Measurements from ENCODE around the gene ARHGAP5. TPM values are rescaled to one million over a fixed set of nuclear protein-coding genes. Genes with fewer than 3 reads are reported as not detected.

ARHGAP5 gene
- total RNA-seq, 1 donor from 2014 or later = 86.1 TPM

- H3K27ac ChIP-seq (ENCODE audit: low read depth, low read length) = no peak overlapping the region
- no peaks in the 10 kb centered on the region for H3K4me1 ChIP-seq (ENCODE audit: control insufficient read depth in 3 of 3, insufficient read depth in 3 of 3, low read length in 3 of 3)
- H3K9me3 ChIP-seq (ENCODE audit: control insufficient read depth in 3 of 3, low read length in 3 of 3) = no peaks in the 10 kb centered on the region
- H3K27me3 ChIP-seq (ENCODE audit: control insufficient read depth in 3 of 3, insufficient read depth in 3 of 3, low read length in 3 of 3) = no peaks in the 10 kb centered on the region
- H3K9ac ChIP-seq (ENCODE audit: low read depth in 1 of 3, low read length in 3 of 3) = no peak overlapping the region
- no peak overlapping the region for H3K4me3 ChIP-seq (ENCODE audit: low read length in 3 of 3)
- no peaks in the 10 kb centered on the region for H3K36me3 ChIP-seq (ENCODE audit: control insufficient read depth in 3 of 3, insufficient read depth in 3 of 3, low read length in 3 of 3)
Measured at GRCh38 chr14:32167907-32168306, 90.8 kb downstream of the ARHGAP5 start.

GRCh38 chr14:32169191-32169590 lies 92.1 kb downstream of the ARHGAP5 start:
- Histone ChIP-seq H3K36me3 (ENCODE audit: control insufficient read depth in 3 of 3, insufficient read depth in 3 of 3, low read length in 3 of 3) (no peaks in the 10 kb centered on the region), H3K27ac (ENCODE audit: low read depth, low read length) (no peak overlapping the region), H3K9ac (ENCODE audit: low read depth in 1 of 3, low read length in 3 of 3) (no peak overlapping the region), H3K27me3 (ENCODE audit: control insufficient read depth in 3 of 3, insufficient read depth in 3 of 3, low read length in 3 of 3) (no peaks in the 10 kb centered on the region), H3K4me1 (ENCODE audit: control insufficient read depth in 3 of 3, insufficient read depth in 3 of 3, low read length in 3 of 3) (no peaks in the 10 kb centered on the region), H3K9me3 (ENCODE audit: control insufficient read depth in 3 of 3, low read length in 3 of 3) (no peaks in the 10 kb centered on the region), H3K4me3 (ENCODE audit: low read length in 3 of 3) (no peak overlapping the region)

GRCh38 chr14:32171469-32171868 lies 94.4 kb downstream of the ARHGAP5 start:
- H3K9ac ChIP-seq (ENCODE audit: low read depth in 1 of 3, low read length in 3 of 3) = no peak overlapping the region
- H3K36me3 ChIP-seq (ENCODE audit: control insufficient read depth in 3 of 3, insufficient read depth in 3 of 3, low read length in 3 of 3) = no peaks in the 10 kb centered on the region
- H3K27me3 ChIP-seq (ENCODE audit: control insufficient read depth in 3 of 3, insufficient read depth in 3 of 3, low read length in 3 of 3) = no peaks in the 10 kb centered on the region
- no peaks in the 10 kb centered on the region for H3K4me1 ChIP-seq (ENCODE audit: control insufficient read depth in 3 of 3, insufficient read depth in 3 of 3, low read length in 3 of 3)
- no peak overlapping the region for H3K4me3 ChIP-seq (ENCODE audit: low read length in 3 of 3)
- no peaks in the 10 kb centered on the region for H3K9me3 ChIP-seq (ENCODE audit: control insufficient read depth in 3 of 3, low read length in 3 of 3)
- H3K27ac ChIP-seq (ENCODE audit: low read depth, low read length) = no peak overlapping the region

GRCh38 chr14:32183151-32184058 lies 106.3 kb downstream of the ARHGAP5 start:
- no peaks in the 10 kb centered on the region for H3K4me1 ChIP-seq (ENCODE audit: control insufficient read depth in 3 of 3, insufficient read depth in 3 of 3, low read length in 3 of 3)
- H3K36me3 ChIP-seq (ENCODE audit: control insufficient read depth in 3 of 3, insufficient read depth in 3 of 3, low read length in 3 of 3) = no peaks in the 10 kb centered on the region
- no peak overlapping the region for H3K27ac ChIP-seq (ENCODE audit: low read depth, low read length)
- peaks cover 0 to 5% (median 0%) of the 10 kb centered on the region in 3 donors for H3K9me3 ChIP-seq (ENCODE audit: control insufficient read depth in 3 of 3, low read length in 3 of 3)
- H3K27me3 ChIP-seq (ENCODE audit: control insufficient read depth in 3 of 3, insufficient read depth in 3 of 3, low read length in 3 of 3) = no peaks in the 10 kb centered on the region
- no peak overlapping the region for H3K9ac ChIP-seq (ENCODE audit: low read depth in 1 of 3, low read length in 3 of 3)
- no peak overlapping the region for H3K4me3 ChIP-seq (ENCODE audit: low read length in 3 of 3)

GRCh38 chr14:32185097-32185496 lies 108.0 kb downstream of the ARHGAP5 start:
- H3K4me1 ChIP-seq (ENCODE audit: control insufficient read depth in 3 of 3, insufficient read depth in 3 of 3, low read length in 3 of 3) = no peaks in the 10 kb centered on the region
- no peak overlapping the region for H3K9ac ChIP-seq (ENCODE audit: low read depth in 1 of 3, low read length in 3 of 3)
- no peaks in the 10 kb centered on the region for H3K36me3 ChIP-seq (ENCODE audit: control insufficient read depth in 3 of 3, insufficient read depth in 3 of 3, low read length in 3 of 3)
- H3K27ac ChIP-seq (ENCODE audit: low read depth, low read length) = no peak overlapping the region
- no peak overlapping the region for H3K4me3 ChIP-seq (ENCODE audit: low read length in 3 of 3)
- H3K27me3 ChIP-seq (ENCODE audit: control insufficient read depth in 3 of 3, insufficient read depth in 3 of 3, low read length in 3 of 3) = no peaks in the 10 kb centered on the region
- H3K9me3 ChIP-seq (ENCODE audit: control insufficient read depth in 3 of 3, low read length in 3 of 3) = peaks cover 0 to 3% (median 0%) of the 10 kb centered on the region in 3 donors

- H3K27me3 ChIP-seq (ENCODE audit: control insufficient read depth in 3 of 3, insufficient read depth in 3 of 3, low read length in 3 of 3) = no peaks in the 10 kb centered on the region
- no peaks in the 10 kb centered on the region for H3K36me3 ChIP-seq (ENCODE audit: control insufficient read depth in 3 of 3, insufficient read depth in 3 of 3, low read length in 3 of 3)
- H3K9ac ChIP-seq (ENCODE audit: low read depth in 1 of 3, low read length in 3 of 3) = no peak overlapping the region
- no peaks in the 10 kb centered on the region for H3K4me1 ChIP-seq (ENCODE audit: control insufficient read depth in 3 of 3, insufficient read depth in 3 of 3, low read length in 3 of 3)
- H3K9me3 ChIP-seq (ENCODE audit: control insufficient read depth in 3 of 3, low read length in 3 of 3) = peaks cover 0 to 3% (median 0%) of the 10 kb centered on the region in 3 donors
- no peak overlapping the region for H3K27ac ChIP-seq (ENCODE audit: low read depth, low read length)
- no peak overlapping the region for H3K4me3 ChIP-seq (ENCODE audit: low read length in 3 of 3)
Measured at GRCh38 chr14:32186248-32186647, 109.1 kb downstream of the ARHGAP5 start.

GRCh38 chr14:32189811-32190210 lies 112.7 kb downstream of the ARHGAP5 start:
- no peak overlapping the region for H3K9ac ChIP-seq (ENCODE audit: low read depth in 1 of 3, low read length in 3 of 3)
- no peak overlapping the region for H3K27ac ChIP-seq (ENCODE audit: low read depth, low read length)
- no peaks in the 10 kb centered on the region for H3K36me3 ChIP-seq (ENCODE audit: control insufficient read depth in 3 of 3, insufficient read depth in 3 of 3, low read length in 3 of 3)
- no peaks in the 10 kb centered on the region for H3K27me3 ChIP-seq (ENCODE audit: control insufficient read depth in 3 of 3, insufficient read depth in 3 of 3, low read length in 3 of 3)
- H3K4me1 ChIP-seq (ENCODE audit: control insufficient read depth in 3 of 3, insufficient read depth in 3 of 3, low read length in 3 of 3) = no peaks in the 10 kb centered on the region
- peaks cover 0 to 3% (median 0%) of the 10 kb centered on the region in 3 donors for H3K9me3 ChIP-seq (ENCODE audit: control insufficient read depth in 3 of 3, low read length in 3 of 3)
- no peak overlapping the region for H3K4me3 ChIP-seq (ENCODE audit: low read length in 3 of 3)

- H3K4me3 ChIP-seq (ENCODE audit: low read length in 3 of 3) = no peak overlapping the region
- H3K9ac ChIP-seq (ENCODE audit: low read depth in 1 of 3, low read length in 3 of 3) = no peak overlapping the region
- H3K36me3 ChIP-seq (ENCODE audit: control insufficient read depth in 3 of 3, insufficient read depth in 3 of 3, low read length in 3 of 3) = no peaks in the 10 kb centered on the region
- H3K27me3 ChIP-seq (ENCODE audit: control insufficient read depth in 3 of 3, insufficient read depth in 3 of 3, low read length in 3 of 3) = no peaks in the 10 kb centered on the region
- no peaks in the 10 kb centered on the region for H3K9me3 ChIP-seq (ENCODE audit: control insufficient read depth in 3 of 3, low read length in 3 of 3)
- no peak overlapping the region for H3K27ac ChIP-seq (ENCODE audit: low read depth, low read length)
- H3K4me1 ChIP-seq (ENCODE audit: control insufficient read depth in 3 of 3, insufficient read depth in 3 of 3, low read length in 3 of 3) = no peaks in the 10 kb centered on the region
Measured at GRCh38 chr14:32190673-32191072, 113.6 kb downstream of the ARHGAP5 start.

GRCh38 chr14:32192712-32193373 lies 115.7 kb downstream of the ARHGAP5 start:
- Histone ChIP-seq H3K9me3 (ENCODE audit: control insufficient read depth in 3 of 3, low read length in 3 of 3) (no peaks in the 10 kb centered on the region), H3K27me3 (ENCODE audit: control insufficient read depth in 3 of 3, insufficient read depth in 3 of 3, low read length in 3 of 3) (no peaks in the 10 kb centered on the region), H3K4me3 (ENCODE audit: low read length in 3 of 3) (no peak overlapping the region), H3K9ac (ENCODE audit: low read depth in 1 of 3, low read length in 3 of 3) (no peak overlapping the region), H3K27ac (ENCODE audit: low read depth, low read length) (no peak overlapping the region), H3K36me3 (ENCODE audit: control insufficient read depth in 3 of 3, insufficient read depth in 3 of 3, low read length in 3 of 3) (no peaks in the 10 kb centered on the region), H3K4me1 (ENCODE audit: control insufficient read depth in 3 of 3, insufficient read depth in 3 of 3, low read length in 3 of 3) (no peaks in the 10 kb centered on the region)

- no peak overlapping the region for H3K9ac ChIP-seq (ENCODE audit: low read depth in 1 of 3, low read length in 3 of 3)
- H3K27me3 ChIP-seq (ENCODE audit: control insufficient read depth in 3 of 3, insufficient read depth in 3 of 3, low read length in 3 of 3) = no peaks in the 10 kb centered on the region
- H3K36me3 ChIP-seq (ENCODE audit: control insufficient read depth in 3 of 3, insufficient read depth in 3 of 3, low read length in 3 of 3) = no peaks in the 10 kb centered on the region
- no peaks in the 10 kb centered on the region for H3K9me3 ChIP-seq (ENCODE audit: control insufficient read depth in 3 of 3, low read length in 3 of 3)
- no peak overlapping the region for H3K27ac ChIP-seq (ENCODE audit: low read depth, low read length)
- no peak overlapping the region for H3K4me3 ChIP-seq (ENCODE audit: low read length in 3 of 3)
- no peaks in the 10 kb centered on the region for H3K4me1 ChIP-seq (ENCODE audit: control insufficient read depth in 3 of 3, insufficient read depth in 3 of 3, low read length in 3 of 3)
Measured at GRCh38 chr14:32193532-32193931, 116.4 kb downstream of the ARHGAP5 start.

Data from skeletal muscle tissue (tissue), 4 donors.